ENCODE data around the gene SCGB1D4.
"Not testable (repeated sequence)": the region's sequence is repeated elsewhere in the genome, so short reads cannot be mapped to it uniquely, and the experiment has no call there.

SCGB1D4 gene

DNA sequence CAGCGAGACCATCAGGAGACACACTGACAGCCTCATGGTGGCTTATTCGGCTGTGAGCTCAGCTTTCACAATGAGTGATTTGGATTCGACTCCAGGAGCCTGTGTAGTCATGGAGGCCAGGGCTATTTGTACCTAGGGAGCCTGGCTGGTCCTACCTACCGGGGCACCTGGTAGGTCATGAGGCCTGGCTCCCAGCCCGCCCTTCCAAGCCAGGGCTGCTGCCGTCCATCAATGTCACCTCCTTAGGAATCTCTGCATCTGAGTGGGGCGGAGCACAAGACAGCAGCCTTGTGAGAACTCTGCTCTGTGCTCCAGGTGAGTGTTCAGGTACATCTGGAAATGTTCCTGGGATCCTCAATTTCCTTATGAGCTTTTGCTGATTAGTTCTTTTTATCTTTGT, at the start of gene SCGB1D4:
SCGB1D4 (minus strand) TSS at position 101 of the 400 bp plus-strand sequence; CDS start at position 36, 65 bp downstream.
- DNase-seq (ENCODE audit: low spot score), result no peak

- no peak for DNase-seq (ENCODE audit: low spot score)
These were observed 47.0 kb upstream of the SCGB1D4 start for GRCh38 chr11:62345861-62346260.

GRCh38 chr11:62344210-62344609, 45.3 kb upstream of the SCGB1D4 start:
- no peak for DNase-seq (ENCODE audit: low spot score)

DNA sequence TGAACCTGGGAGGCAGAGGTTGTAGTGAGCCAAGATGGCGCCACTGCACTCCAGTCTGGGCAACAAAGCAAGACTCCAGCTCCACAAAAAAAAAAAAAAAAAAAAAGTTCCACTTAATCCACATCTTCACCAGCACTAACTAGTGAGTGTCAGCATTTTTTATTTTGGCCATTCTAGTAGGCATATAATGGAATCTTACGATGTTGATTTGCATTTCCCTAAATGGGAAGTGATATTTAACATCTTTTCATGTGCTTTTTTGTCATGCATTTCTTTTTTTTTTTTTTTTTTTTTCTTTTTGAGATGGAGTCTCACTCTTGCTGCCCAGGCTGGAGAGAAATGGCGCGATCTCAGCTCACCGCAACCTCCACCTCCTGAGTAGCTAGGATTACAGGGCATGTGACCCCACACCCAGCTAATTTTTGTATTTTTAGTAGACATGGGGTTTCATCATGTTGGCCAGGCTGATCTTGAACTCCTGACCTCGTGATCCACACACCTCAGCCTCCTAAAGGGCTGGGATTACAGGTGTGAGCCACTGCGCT, 44.8 kb upstream of the SCGB1D4 start:
- DNase-seq (ENCODE audit: low spot score), result not testable (repeated sequence)

DNA sequence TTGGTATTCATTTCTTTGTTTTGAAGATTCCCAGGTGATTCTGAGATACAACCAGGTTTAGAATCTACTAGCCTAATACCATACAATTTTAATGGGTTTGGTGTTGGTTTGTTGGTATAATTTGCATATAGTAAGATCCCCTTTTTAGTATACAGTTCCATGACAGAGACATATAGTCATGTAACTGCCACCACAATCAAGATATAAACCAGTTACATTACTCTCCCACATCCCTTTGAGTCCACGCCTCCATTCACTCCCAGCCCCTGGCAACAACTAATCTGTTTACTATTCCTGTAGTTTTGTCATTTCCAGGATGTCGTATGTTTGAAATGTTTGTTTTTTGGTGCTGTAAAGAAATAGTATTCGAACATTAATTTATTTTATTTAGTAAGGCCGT, 42.7 kb upstream of the SCGB1D4 start:
- DNase-seq (ENCODE audit: low spot score), result no peak

- peak; percentile 89 for DNase-seq (ENCODE audit: low spot score)
These were observed 41.5 kb upstream of the SCGB1D4 start for GRCh38 chr11:62340269-62340901.

DNA sequence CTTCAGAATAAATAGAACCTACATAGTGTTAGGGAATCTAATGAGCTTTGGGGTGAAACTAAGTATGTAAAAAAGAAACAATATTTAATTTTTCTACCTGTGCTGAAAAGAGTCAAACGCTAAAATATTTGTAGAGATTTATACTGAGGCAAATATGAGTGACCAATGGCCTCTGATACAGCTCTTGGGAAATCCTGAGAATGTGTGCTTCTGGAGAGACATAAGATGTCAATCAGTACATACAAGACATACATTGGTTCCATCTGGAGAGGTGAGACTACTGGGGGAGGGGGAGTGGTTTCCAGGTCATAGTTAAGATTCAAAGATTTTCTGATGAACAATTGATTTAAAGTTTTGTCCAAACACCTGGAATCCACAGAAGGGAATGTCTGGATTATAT, 39.3 kb upstream of the SCGB1D4 start:
- no peak for DNase-seq (ENCODE audit: low spot score)

DNA sequence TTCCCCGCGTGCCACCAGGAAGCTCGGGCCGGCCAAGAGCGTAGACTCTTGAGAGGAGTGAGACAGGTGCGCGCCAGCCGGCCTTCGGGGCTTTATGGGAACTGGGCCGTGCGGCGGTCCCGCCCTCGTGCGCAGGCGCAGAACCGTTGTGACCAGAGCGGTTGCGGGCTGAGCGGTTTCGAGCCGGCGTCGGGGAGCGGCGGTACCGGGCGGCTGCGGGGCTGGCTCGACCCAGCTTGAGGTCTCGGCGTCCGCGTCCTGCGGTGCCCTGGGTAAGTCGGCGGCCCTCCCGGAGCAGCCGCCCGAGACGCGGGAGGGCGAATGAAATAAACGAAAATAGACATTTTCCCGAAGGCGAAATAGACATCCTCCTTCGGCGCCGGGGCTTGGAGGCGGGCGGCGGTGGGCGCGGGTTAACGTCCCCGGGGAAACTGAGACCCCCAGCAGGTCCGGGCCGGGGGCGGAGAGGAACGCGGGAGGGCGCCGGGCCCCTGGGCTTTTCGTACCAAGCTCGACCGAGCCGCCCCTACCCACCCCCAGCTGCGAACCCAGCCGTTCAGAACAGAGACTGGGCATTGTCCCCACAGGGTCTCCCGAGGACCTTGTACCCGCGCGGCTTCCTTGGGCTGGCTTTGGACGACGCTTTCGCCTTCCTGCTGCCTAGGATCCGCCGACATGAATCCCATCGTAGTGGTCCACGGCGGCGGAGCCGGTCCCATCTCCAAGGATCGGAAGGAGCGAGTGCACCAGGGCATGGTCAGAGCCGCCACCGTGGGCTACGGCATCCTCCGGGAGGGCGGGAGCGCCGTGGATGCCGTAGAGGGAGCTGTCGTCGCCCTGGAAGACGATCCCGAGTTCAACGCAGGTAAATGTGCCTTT, 38.7 kb upstream of the SCGB1D4 start, which contains the start of gene ASRGL1:
ASRGL1 (plus strand) TSS at position 146 of the 879 bp plus-strand sequence; CDS start at position 676, 530 bp downstream.
- DNase-seq (ENCODE audit: low spot score), result peak; percentile 87

DNA sequence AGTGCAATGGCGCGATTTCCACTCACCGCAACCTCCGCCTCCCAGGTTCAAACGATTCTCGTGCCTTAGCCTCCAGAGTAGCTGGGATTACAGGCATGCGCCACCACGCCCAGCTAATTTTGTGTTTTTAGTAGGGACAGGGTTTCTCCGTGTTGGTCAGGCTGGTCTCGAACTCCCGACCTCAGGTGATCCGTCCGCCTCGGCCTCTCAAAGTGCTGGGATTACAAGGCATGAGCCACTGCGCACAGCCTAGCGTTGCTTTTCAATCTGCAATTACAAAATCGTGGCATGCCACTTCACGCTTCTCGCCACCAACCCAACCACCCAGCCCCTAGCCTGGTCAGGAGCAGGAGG, 38.1 kb upstream of the SCGB1D4 start:
- DNase-seq (ENCODE audit: low spot score), result not testable (repeated sequence)

- no peak for DNase-seq (ENCODE audit: low spot score)
These were observed 34.9 kb upstream of the SCGB1D4 start for GRCh38 chr11:62333768-62334167.

- not testable (repeated sequence) for DNase-seq (ENCODE audit: low spot score)
These were observed 32.4 kb upstream of the SCGB1D4 start for GRCh38 chr11:62331264-62331663.

- not testable (repeated sequence) for DNase-seq (ENCODE audit: low spot score)
These were observed 28.7 kb upstream of the SCGB1D4 start for GRCh38 chr11:62327541-62327940.

DNA sequence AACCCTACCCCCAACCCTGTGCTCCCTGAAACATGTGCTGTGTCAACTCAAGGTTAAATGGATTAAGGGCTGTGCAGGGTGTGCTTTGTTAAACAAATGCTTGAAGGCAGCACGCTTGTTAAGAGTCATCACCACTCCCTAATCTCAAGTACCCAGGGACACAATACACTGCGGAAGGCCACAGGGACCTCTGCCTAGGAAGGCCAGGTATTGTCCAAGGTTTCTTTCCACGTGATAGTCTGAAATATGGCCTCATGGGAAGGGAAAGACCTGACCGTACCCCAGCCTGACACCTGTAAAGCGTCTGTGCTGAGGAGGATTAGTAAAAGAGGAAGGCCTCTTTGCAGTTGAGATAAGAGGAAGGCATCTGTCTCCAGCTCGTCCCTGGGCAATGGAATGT, 27.8 kb upstream of the SCGB1D4 start:
- not testable (repeated sequence) for DNase-seq (ENCODE audit: low spot score)

DNA sequence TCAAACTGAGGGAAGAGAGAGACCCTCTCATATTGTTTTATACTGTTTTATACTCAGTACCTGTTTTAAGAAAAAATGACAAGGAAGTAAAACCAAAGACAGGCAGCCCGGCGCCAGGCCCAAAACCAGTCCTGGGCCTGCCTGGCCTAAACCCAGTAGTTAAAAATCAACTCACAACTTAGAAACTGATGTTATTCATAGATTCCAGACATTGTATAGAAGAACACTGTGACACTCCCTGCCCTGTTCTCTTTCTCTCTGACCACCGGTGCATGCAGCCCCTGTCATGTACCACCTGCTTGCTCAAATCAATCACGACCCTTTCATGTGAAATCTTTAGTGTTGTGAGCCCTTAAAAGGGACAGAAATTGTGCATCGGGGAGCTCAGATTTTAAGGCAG, 26.9 kb upstream of the SCGB1D4 start:
- DNase-seq (ENCODE audit: low spot score), result not testable (repeated sequence)

GRCh38 chr11:62324731-62325556, 26.1 kb upstream of the SCGB1D4 start:
- peak; percentile 36 for DNase-seq (ENCODE audit: low spot score)

DNA sequence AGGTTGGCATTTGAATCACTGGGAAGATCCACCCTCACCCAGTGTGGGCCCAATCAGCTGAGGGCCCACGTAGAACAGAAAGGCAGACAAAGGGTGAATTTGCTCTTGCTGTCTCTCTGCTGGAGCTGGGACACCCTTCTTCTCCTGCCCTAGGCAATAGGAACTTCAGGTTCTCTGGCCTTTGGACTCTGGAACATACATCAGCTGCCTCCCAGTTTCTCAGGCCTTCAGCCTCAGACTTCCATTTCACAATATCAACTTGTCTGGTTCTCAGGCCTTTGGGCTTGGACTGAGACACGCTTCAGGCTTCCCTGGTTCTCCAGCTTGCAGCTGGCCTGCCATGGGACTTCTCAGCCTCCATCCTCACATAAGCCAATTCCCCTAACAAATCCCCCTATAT, 23.6 kb upstream of the SCGB1D4 start:
- DNase-seq (ENCODE audit: low spot score), result no peak

DNA sequence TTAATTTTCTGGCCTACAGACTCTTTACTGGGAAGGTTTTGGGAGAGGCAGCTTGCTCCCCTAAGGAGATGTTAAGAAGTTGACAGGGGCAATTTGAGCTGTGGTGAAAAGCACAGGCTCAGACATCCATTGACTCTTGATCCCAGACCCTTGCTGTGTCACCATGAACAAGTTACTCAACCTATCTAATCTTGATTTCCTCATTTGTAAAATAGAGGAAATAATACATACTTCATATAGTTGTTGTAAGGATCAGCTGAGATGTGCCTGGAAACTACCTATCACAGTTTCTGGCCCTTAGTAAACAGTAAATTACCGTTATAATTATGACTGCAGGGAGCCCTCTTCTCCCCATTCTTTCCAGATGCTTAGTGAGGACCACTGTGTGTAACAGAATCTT, 16.6 kb upstream of the SCGB1D4 start:
- DNase-seq (ENCODE audit: low spot score), result no peak

GRCh38 chr11:62309991-62310390, 11.1 kb upstream of the SCGB1D4 start:
- DNase-seq (ENCODE audit: low spot score), result no peak

DNA sequence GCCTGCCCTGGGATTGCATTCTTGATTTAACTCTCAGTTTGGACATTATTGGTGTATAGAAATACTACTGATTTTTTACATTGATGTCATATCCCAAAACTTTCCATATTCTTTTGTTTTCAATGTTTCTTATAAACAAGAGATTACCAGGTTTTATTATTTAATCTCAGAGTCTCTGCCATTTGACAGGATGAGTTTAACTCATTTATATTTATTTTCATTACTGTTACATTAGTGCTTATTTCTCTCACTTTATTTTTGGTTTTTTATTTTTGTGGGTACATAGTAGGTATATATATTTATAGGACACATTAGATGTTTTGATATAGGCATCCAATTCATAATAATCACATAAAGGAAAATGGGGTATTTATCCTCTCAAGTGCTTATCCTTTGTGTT, 9.1 kb upstream of the SCGB1D4 start:
- DNase-seq (ENCODE audit: low spot score), result no peak

GRCh38 chr11:62306227-62306626, 7.4 kb upstream of the SCGB1D4 start:
- DNase-seq (ENCODE audit: low spot score), result no peak

GRCh38 chr11:62295504-62295903, 3.4 kb downstream of the SCGB1D4 start:
- no peak for DNase-seq (ENCODE audit: low spot score)

DNA sequence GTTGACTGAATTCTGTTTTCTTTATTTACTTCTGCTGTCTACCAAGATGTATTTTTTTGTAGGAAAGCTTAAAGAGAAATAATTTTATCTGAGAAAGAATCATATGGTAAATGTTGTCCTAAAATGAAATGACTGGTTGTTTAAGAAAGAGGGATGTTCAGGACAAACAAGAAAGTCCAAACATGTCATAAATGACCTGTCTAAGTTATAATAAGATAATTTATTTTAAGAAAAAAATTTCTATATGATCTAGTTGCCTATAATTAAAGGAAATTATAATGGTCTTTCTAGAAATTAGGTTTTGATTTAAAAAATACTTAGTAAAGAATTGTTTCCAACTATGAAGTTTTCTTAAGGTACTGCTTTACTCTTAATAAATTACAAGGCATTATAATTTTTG, 18.4 kb downstream of the SCGB1D4 start:
- no peak for DNase-seq (ENCODE audit: low spot score)

Data from cerebellar cortex (tissue), 1 donor.